NCI-H1436 (cell line): ENCODE measurements around the gene POLN.

Experiments used
- DNase-seq: peaks from one replicate; lab custom pipeline; 2025; lab: John Stamatoyannopoulos, UW

The POLN gene

GRCh38 chr4:2058264-2059045, 183.5 kb downstream of the POLN start:
- DNase-seq, result peak; percentile 54

GRCh38 chr4:2057382-2058065, 184.4 kb downstream of the POLN start:
- no peak for DNase-seq

GRCh38 chr4:2054217-2054616, 187.7 kb downstream of the POLN start:
- DNase-seq, result no peak

- DNase-seq, result no peak
Measured at GRCh38 chr4:2051086-2051485, 190.8 kb downstream of the POLN start.

- no peak for DNase-seq
Measured at GRCh38 chr4:2049811-2050210, 192.1 kb downstream of the POLN start.

- DNase-seq, result no peak
Measured at GRCh38 chr4:2049381-2049780, 192.5 kb downstream of the POLN start.

- no peak for DNase-seq
Measured at GRCh38 chr4:2048831-2049230, 193.1 kb downstream of the POLN start.

- DNase-seq, result no peak
Measured at GRCh38 chr4:2047781-2048581, 193.9 kb downstream of the POLN start.

GRCh38 chr4:2047031-2047660, 194.8 kb downstream of the POLN start:
- DNase-seq, result no peak

- DNase-seq, result no peak
Measured at GRCh38 chr4:2046031-2046961, 195.6 kb downstream of the POLN start.

- DNase-seq, result no peak
Measured at GRCh38 chr4:2045518-2045951, 196.4 kb downstream of the POLN start.

GRCh38 chr4:2044542-2045517, 197.1 kb downstream of the POLN start:
- no peak for DNase-seq

- no peak for DNase-seq
Measured at GRCh38 chr4:2044119-2044485, 197.8 kb downstream of the POLN start.

GRCh38 chr4:2043396-2044118, 198.4 kb downstream of the POLN start:
- DNase-seq, result no peak

- DNase-seq, result no peak
Measured at GRCh38 chr4:2042947-2043395, 198.9 kb downstream of the POLN start.

- DNase-seq, result peak; percentile 16
Measured at GRCh38 chr4:2042204-2042946, 199.5 kb downstream of the POLN start.

GRCh38 chr4:2041239-2042130, 200.4 kb downstream of the POLN start:
- DNase-seq, result peak; percentile 74
